Left renal cortex interstitium (tissue), 4 donors: Measurements from ENCODE around the gene POT1. TPM values are rescaled to one million over a fixed set of nuclear protein-coding genes. Genes with fewer than 3 reads are reported as not detected.

Experiments used
- DNase-seq, 4 donors: peaks; one replicate each; pipeline ENCODE4 v3.0.0-alpha.2; 2013; ENCODE audit warnings: low read depth in 4 of 4, low spot score in 2 of 4, missing footprints in 1 of 4
- polyA plus RNA-seq, 4 donors: library from polyadenylated mRNA; unstranded; fragments of 120-200 nt; gene quantifications; one replicate each; pipeline ENCODE4 v1.2.1, GENCODE V29; 2013; ENCODE audit not compliant: insufficient read length in 4 of 4

Gene POT1
- polyA plus RNA-seq, 4 donors = 37.5 to 54.1 (median 40.7) TPM

DNA sequence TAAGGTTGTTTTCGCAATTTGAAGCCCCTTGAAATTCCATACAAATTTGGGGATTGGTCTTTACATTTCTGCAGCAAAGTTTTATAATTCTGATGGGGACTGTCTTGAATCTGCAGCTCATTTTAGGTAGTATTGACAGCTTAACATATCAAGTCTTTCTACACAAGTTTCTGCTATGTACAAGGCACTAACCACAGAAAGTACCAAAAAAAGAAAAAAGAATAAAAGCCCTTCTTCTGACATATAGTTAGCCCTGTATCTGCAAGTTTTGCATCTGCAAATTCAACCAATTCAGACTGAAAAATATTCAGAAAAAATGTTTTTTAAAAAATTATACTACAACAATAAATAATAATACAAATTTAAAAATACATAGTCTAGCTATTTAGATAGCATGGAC lies 15.3 kb downstream of the POT1 start:
- DNase-seq = no peak

GRCh38 chr7:124912972-124913371 lies 16.7 kb downstream of the POT1 start:
- no peak for DNase-seq

GRCh38 chr7:124909808-124910207 lies 19.8 kb downstream of the POT1 start:
- no peak for DNase-seq

GRCh38 chr7:124908259-124908658 lies 21.4 kb downstream of the POT1 start:
- no peak for DNase-seq

GRCh38 chr7:124907490-124907889 lies 22.1 kb downstream of the POT1 start:
- DNase-seq = no peak

DNA sequence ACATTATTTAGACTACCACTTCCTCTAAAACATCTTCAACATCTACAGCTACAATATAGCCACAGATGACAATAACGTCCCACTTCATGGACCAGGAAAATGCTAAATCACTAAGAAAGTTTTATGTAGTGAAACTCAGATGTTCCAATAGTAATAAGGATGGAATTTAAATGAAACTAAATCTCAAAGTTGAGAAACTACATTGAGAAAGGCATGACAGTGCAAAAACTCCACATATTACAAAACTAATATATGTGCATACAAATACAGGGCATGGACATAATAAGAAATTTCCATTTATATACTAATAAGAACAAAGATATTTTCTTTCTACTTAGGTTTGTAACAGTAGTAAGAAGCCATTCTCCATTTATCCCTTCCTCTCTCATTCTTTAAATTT lies 31.1 kb downstream of the POT1 start:
- DNase-seq = no peak

GRCh38 chr7:124896001-124896400 lies 33.6 kb downstream of the POT1 start:
- DNase-seq = no peak

- no peak for DNase-seq
Measured at GRCh38 chr7:124893140-124893827, 36.3 kb downstream of the POT1 start.

GRCh38 chr7:124887247-124887646 lies 42.4 kb downstream of the POT1 start:
- DNase-seq = no peak

DNA sequence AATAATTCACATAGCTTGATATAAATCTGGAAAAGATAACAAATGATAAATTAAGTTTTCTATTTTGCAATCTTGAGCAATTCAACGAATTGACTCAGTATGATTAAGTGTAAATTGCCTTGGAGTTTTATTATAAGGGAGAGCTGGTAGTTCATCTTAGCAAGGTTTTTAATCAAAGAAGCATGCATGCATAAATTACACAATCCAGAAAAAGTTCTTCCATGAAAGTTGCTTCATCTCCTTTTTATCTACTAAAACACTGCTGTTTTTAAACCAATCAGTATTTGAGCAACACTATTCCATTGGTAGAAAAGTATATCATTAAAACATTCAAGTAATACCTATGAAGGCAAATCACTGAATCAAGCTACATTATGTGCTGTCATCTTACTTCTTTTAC lies 47.6 kb downstream of the POT1 start:
- DNase-seq = no peak

DNA sequence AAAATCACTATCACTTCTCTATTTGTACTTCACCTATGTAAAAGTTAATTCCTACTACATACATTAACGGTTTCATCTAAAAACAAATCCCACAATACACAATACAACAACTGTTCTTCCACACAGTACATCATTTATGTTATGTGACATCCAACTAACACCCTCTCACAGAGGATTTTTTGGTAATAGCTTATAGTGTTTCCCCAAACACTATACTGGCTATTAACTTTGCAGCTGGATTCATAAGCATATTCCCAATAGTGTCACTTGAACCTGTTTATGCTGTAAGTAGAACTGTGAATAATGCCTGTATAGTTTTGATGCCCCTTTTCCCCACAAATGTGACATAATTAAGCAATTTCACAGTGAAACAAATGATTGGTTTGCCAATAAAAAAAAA lies 49.9 kb downstream of the POT1 start:
- DNase-seq = no peak

DNA sequence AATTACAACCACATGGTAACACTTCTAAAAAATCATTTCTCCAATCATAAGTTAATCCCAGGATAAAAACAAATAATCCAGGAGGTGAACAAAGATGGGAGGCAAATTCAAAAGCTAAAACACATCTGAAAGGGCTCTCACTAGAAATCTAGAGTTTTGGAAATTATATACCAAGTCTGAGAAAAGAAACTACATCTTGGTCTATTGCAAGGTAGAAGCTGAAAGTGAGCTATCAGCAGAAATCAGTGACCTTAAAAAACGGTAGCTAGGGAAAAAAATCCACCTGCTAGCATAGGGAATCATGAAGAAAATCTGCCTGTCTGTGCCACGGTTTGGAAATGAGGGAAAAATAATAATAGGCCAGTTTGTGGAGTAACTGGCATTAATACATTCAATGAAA lies 50.5 kb downstream of the POT1 start:
- DNase-seq = no peak

- no peak for DNase-seq
Measured at GRCh38 chr7:124874644-124875163, 54.9 kb downstream of the POT1 start.

DNA sequence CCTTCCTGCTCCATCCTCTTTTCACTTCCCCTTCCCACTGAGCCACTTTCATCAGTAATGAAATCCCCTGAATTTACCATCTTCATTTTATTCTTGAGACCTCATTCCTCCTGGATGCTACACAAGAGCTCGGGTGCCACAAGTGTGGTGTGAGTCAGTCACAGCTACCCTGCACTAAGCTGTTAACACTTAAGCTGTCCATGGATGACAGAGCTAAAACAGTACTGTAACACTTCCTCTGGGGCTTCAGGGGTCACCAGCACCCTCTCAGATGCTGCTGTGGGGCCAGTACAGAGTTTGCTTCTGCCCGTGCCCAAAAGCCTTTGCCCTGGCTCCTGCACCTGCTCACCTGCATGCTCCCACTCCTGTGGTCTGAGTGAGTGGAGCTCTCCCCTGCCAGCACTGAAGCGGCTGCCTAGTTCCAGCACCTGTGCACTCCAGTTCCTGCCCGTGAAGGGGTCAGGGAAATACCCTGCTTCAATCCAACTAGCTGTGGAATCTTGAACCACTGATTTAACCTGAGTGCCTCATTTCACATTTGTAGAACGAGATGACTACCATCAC lies 71.9 kb downstream of the POT1 start:
- DNase-seq = no peak

DNA sequence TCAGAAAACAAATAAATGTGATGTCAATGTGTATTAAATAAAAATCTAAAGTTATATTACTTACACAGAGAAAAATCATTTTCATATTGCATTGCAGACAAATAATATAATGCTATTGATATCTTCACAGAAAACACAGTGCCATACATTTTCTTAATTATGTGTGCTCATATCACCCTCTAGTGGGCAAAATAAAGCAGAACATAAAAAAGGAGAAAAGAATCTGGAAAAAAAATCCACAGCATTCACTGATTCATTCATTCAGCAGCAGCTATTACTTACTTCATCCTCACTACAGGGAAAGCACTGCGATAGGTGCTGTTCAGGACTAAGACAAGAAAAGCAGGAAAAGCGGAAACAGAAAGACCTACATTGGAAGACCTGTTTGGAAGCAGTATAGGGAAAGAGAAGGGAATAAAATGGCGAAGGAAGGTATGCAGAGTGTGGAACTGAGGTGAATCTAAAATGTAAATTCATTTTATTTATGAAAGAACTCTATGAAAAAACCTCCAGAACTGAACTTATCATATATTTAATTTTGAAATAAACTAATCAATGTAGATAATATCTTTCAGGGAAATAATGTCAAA lies 73.2 kb downstream of the POT1 start:
- peak in 3 of 4 donors; percentile 2 to 19 (median 6) for DNase-seq

DNA sequence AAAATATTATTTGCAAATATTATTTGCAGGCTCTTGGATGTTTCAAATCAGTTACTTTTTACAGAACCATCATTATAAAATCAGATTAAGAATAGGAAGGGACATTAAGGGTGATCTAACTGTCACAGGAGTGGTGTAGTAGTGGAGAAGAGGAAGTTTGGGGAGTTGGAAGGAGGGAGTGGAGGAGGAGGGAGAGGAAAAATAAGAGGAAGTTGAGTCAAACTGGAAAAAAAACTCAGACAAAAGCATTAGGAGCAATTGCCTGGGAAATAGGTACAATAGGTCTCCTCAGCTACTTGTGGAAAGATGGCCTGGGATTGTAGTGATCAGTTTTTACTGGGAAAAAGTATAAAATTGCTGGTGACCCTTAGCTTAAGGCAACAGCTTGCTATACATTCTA lies 86.3 kb downstream of the POT1 start:
- no peak for DNase-seq

DNA sequence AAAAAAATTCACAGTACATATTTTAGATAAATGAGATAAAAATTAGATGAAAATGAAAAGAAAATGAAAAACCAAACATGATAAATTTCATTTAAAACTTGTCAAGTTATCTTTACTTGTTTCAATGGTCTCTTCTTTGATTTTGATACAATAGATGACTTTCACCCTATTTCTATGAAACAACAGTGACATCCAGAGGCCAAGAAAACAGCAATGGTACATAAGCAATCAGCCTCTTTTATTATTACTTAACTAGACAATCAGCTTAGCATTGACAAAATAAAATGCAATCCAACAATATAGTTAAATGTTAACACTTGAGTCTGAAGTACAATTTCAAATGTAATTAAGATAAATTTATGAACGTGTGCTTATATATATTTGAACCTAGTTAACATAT lies 89.2 kb downstream of the POT1 start:
- DNase-seq = no peak

GRCh38 chr7:124839687-124840086 lies 89.9 kb downstream of the POT1 start:
- no peak for DNase-seq

- DNase-seq = no peak
Measured at GRCh38 chr7:124836173-124836572, 93.5 kb downstream of the POT1 start.

GRCh38 chr7:124818807-124819206 lies 110.8 kb downstream of the POT1 start:
- no peak for DNase-seq

GRCh38 chr7:124813994-124814798 lies 115.4 kb downstream of the POT1 start:
- no peak for DNase-seq
